GM21528 (cell line): Measurements from ENCODE around the gene TBL1XR1.

Experiments
- ATAC-seq: cut with Tn5 transposase; IDR thresholded peaks from one replicate; pipeline ENCODE4 v1.9.1; 2021; ENCODE audit warnings: mild to moderate bottlenecking, moderate library complexity; ENCODE audit not compliant: unreplicated experiment, low FRiP score

TBL1XR1 gene

GRCh38 chr3:177071496-177072156 is 125.7 kb downstream of the TBL1XR1 start:
- ATAC-seq: no peak

- ATAC-seq: no peak
Measured at GRCh38 chr3:177069514-177070329, 127.6 kb downstream of the TBL1XR1 start.

DNA sequence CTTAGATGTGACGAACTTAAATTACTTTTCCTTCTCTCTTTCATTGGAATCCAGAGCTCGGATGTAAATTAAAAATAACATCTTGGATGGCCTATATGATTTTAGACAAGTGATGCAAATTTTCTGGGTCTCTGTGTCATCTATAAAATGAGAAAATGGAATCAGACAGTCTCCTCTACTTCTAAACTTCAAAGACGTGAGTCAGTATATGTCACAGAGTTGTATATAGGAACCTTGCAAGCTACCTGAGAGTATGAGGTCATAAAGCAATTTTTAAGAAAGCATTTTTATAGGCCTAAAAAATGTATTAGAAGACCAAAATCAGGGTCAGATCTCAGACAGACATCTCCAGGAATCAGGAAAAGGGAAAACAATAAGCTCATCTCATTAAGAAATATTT is 128.3 kb downstream of the TBL1XR1 start:
- no peak for ATAC-seq

- no peak for ATAC-seq
Measured at GRCh38 chr3:177066068-177066467, 131.2 kb downstream of the TBL1XR1 start.

DNA sequence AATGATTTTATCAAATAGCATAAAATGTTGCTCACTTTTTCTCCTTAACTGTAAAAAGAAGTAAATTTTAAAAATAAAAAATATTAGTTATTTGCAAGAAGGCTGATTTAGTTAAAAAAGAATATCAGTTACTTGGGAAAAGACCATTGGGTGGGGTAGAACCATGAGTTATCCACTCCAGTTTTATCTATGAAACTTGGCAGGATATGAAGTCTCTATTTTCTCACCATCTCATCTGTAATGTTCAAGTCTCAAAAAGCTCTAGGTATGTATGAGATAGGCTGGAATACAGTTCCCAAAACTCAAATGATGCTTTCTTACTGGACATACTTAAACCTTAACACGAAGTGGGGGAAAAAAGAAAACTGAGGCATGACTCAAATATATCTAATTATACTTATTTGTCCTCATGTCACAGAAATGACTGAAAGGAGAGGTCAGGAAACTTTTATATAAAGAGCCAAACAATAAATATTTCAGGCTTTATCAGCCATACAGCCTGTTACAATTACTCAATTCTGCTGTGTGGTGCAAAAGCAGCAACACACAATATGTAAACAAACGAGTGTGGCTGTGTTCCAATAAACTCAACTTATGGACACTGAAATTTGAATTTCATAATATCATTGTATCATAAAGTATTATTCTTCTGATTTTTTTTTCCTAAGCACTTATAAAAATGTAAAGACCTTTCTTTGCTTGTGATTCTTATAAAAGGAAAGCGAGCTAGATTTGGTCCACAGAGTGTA is 131.8 kb downstream of the TBL1XR1 start:
- ATAC-seq: no peak

DNA sequence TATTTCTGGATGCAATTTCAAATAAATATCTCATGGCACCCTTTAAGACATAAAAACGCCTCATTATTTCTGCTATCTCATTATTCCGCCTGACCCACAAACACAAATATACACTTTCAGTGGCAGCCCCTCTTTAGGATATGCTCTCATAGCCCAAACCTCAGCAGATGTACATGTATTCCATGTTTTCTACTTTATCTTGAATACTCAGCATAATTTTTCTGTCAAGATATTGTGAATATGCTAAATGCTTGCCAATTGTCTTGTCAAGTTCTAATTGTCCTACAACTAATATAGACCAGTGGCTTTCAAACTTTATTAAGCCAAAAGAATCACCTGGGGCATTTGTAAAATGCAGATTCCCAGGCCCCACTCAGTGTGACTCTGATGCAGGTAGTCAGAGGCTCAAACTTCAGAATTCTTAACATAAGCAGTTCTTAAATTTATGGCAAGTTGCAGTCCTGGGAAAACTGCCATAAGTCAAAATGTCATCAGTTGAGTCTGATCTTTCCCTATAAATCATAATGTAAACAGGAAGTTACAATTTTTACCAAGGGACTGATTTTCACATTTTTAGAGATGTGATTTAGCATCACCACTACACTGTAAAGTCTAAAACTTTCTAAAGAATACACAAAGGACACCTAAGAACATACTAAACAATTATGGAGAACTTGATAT is 135.1 kb downstream of the TBL1XR1 start:
- no peak for ATAC-seq

GRCh38 chr3:177061369-177061768 is 135.9 kb downstream of the TBL1XR1 start:
- no peak for ATAC-seq

- no peak for ATAC-seq
Measured at GRCh38 chr3:177060492-177060891, 136.8 kb downstream of the TBL1XR1 start.

- ATAC-seq: no peak
Measured at GRCh38 chr3:177058648-177059047, 138.6 kb downstream of the TBL1XR1 start.

GRCh38 chr3:177057768-177058167 is 139.5 kb downstream of the TBL1XR1 start:
- peak; percentile 96 for ATAC-seq

DNA sequence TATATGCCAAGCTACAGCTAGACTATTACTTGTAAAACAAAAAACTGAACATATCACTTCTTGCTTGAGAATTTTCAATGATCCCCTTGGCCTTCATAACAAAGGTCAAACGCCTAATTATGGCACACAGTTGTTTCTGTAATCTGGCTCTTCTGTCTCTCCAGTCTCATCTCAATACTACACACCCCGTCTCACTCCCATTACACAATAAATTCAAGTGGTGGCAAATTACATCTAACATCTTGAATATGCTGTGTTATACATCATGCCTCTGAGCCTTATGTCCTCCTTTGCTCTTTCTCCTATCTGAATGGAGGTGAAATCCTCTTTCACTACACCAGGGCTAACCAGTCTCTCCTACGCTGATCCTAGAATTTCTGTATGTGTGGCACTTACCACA is 140.4 kb downstream of the TBL1XR1 start:
- ATAC-seq: no peak

DNA sequence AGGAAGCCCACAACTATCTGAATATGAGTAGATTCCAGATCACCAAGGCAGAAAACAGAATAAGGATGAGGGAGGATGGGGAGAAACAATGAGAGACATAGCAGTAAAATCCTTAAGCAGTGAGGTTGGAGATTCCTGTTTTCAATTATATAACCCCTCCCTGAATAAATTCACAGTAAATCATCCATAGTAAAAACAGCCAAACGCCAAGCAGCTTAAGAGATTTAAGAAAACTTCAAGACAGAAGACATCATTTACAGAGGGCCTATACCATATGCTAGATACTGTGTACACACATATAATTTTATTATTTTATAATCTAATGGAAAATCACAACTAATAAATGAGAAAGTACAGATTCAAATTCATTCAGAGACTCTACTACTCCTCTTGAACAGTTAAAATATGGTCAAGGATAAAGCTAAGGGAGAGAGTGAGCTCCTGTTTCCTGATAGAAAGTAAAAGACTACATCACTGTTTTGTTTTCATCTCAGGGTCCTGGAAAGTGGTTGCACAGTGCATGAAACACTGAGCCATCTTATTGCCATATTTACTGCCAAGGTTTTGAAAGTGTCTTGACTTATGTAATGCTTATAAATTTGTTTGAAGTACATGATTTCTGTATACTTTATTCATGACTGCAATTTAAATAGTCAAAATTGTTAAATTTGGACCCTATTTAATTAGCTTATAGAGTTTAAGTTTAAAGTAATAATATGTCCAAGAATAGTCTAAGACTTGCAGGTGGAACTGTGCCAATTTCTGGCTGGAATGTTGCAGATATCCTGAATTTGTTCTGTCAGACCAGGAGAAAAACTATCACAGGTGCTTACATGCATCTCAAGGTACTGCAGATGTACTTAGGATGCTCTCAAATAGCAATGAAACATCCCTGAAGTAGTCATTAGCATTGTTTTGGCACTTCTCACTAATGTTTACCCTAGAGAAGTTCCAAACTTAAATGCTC is 141.4 kb downstream of the TBL1XR1 start:
- no peak for ATAC-seq

- no peak for ATAC-seq
Measured at GRCh38 chr3:177053107-177053506, 144.2 kb downstream of the TBL1XR1 start.

DNA sequence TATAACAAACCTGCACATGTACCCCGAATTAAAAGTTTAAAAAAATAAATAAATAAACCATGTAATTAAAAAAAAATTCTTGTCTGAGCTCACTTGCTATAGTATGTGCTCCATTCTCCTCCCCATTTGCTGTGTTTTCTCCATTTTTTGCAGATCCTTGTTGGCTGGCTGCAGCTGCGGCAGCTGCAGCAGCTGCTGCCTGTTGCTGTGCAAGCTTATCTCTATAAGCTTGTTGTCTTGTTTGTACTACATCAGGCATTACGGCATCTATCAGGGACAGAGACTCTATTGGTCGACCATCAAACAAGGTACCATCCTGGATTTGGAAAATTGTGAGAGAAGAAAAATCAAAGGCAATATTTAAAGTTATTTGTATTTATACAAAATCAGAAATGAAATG is 145.9 kb downstream of the TBL1XR1 start:
- no peak for ATAC-seq

DNA sequence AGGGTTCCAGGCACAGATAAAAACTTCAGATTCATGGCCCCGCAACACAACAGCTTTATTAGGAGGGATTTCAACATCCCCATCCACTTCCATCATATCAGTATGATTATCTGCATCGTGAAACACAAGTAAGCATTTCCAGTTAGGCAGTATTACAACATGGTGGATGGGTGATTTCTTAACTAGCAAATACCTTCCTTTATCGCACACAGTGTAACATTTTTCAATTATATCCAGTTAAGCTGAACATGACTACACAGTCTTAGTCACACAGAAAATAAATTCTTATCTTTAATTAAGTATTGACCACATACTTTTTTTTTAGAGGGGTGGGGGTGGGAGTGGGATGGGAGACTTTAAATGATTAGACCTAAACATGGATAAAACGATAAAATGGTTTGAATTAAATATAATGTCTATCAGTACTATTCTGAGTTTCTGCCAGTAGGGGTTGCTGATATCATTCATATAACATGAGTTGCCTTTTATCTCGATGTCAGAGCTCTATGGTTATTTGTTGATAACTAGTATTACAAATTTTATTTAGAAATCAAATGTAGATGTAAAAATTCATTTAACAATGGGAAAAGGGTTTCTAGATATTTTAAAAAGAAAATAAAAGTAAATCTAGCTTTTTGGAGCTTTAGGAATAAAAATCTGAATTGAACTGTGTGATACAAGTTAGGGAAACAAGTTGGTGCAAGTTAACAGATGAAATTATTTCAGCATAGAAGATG is 146.6 kb downstream of the TBL1XR1 start:
- no peak for ATAC-seq

- no peak for ATAC-seq
Measured at GRCh38 chr3:177045767-177046166, 151.5 kb downstream of the TBL1XR1 start.

DNA sequence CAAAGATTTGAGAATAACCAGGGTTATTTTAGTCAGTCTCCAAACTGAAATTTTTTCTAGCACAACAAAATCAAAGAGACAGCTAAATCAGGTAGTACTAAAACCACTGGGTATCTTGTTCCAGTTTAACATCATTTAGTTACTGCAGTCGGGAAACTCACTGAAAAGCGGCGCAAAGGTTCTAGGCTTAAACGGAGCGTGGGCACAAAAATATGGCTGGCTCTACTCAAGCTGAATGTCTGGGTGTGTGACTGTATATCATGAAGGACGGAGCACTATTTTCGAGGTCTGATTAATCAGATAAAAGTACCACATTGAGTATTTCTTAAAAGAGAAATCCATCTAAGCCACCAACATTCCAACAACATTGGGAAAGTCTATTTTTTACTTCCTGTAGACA is 152.1 kb downstream of the TBL1XR1 start:
- no peak for ATAC-seq

DNA sequence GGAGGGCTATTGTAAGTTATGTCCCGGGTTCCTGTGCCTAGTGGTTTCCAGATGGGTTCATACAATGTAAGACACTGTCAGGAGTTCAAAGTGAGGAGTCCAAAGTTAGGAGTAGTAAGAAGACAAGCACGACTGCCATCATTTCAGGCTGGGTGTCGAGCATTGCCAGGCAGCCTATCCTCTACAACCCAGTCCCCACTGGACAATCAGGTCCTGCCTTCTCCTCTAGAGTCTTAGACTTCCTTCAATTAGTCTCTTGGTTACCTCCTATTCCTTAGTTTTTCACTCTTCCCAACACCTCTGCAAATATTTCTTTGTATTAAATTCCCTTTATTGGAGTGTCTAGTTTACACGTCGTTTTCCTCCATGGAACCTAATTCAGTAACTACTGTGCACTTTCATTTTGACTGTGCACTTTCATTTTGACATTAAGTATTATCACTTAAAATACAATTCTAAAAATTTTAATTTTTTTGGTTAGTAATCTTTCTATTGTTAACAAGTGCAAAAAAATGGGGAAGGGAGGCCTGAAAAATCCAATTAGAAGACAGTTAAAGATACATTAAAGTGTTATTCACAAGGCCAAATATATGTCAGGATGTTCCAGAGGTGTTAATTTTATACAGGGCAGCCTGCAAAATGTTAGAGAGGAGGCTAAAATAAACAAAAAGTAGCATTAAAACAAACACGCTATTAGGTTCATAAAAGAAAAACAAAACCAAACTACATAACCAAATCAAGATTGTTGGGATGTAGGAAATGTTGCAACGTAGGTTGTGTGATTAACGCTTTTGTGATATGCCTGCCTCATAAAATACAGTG is 155.3 kb downstream of the TBL1XR1 start:
- no peak for ATAC-seq
